GM21825 (cell line): Measurements from ENCODE around the gene PYY.
"Not testable (repeated sequence)": the region's sequence is repeated elsewhere in the genome, so short reads cannot be mapped to it uniquely, and the experiment has no call there.

Experiments used
- ATAC-seq: cut with Tn5 transposase; IDR thresholded peaks from one replicate; pipeline ENCODE4 v1.9.1; 2021; ENCODE audit warnings: mild to moderate bottlenecking, moderate library complexity; ENCODE audit not compliant: unreplicated experiment

Gene PYY

GRCh38 chr17:43953746-43954145 lies at the start of gene PYY:
TSS of gene PYY (minus strand) at chr17:43953940. CDS start at chr17:43953483, 457 bp downstream.
- ATAC-seq: no peak

- no peak for ATAC-seq
Observed at GRCh38 chr17:44002141-44002848, 48.6 kb upstream of the PYY start.

- ATAC-seq: no peak
Observed at GRCh38 chr17:44001461-44001920, 47.8 kb upstream of the PYY start.

- ATAC-seq: no peak
Observed at GRCh38 chr17:44000871-44001460, 47.2 kb upstream of the PYY start.

- no peak for ATAC-seq
Observed at GRCh38 chr17:44000141-44000860, 46.6 kb upstream of the PYY start.

- no peak for ATAC-seq
Observed at GRCh38 chr17:43999024-43999423, 45.3 kb upstream of the PYY start.

GRCh38 chr17:43998552-43998951 lies 44.8 kb upstream of the PYY start:
- no peak for ATAC-seq

- not testable (repeated sequence) for ATAC-seq
Observed at GRCh38 chr17:43997180-43997579, 43.4 kb upstream of the PYY start.

GRCh38 chr17:43995150-43995471 lies 41.4 kb upstream of the PYY start:
- ATAC-seq: no peak

- peak; percentile 61 for ATAC-seq
Observed at GRCh38 chr17:43994272-43995149, 40.8 kb upstream of the PYY start.

- ATAC-seq: no peak
Observed at GRCh38 chr17:43992641-43993040, 38.9 kb upstream of the PYY start.

- ATAC-seq: no peak
Observed at GRCh38 chr17:43988301-43988700, 34.6 kb upstream of the PYY start.

- no peak for ATAC-seq
Observed at GRCh38 chr17:43987131-43988021, 33.6 kb upstream of the PYY start.

- ATAC-seq: no peak
Observed at GRCh38 chr17:43986225-43986981, 32.7 kb upstream of the PYY start.

GRCh38 chr17:43984521-43984920 lies 30.8 kb upstream of the PYY start:
- ATAC-seq: no peak

GRCh38 chr17:43983515-43984411 lies 30.0 kb upstream of the PYY start:
- ATAC-seq: no peak

- no peak for ATAC-seq
Observed at GRCh38 chr17:43983196-43983514, 29.4 kb upstream of the PYY start.

- ATAC-seq: no peak
Observed at GRCh38 chr17:43982171-43982570, 28.4 kb upstream of the PYY start.

- no peak for ATAC-seq
Observed at GRCh38 chr17:43979671-43980070, 25.9 kb upstream of the PYY start.
